Lung (tissue), 12 donors: ENCODE data around the gene GRIA4. TPM values are rescaled to one million over a fixed set of nuclear protein-coding genes. Genes with fewer than 3 reads are reported as not detected.
A peak's percentile ranks its signal among the peaks of the same experiment; 100 is the strongest.

Experiments
- ATAC-seq: fragments of 200-7000 bp; cut with Tn5 transposase; one replicate; pipeline ENCODE4 v1.9.1; 2020; ENCODE audit warnings: moderate number of reproducible peaks; ENCODE audit not compliant: insufficient read depth, low FRiP score
- DNase-seq, 3 donors: peaks; one replicate each; pipeline ENCODE4 v3.0.0-alpha.2; 2013 to 2017
- H3K27ac ChIP-seq, 2 donors: one replicate each; pipeline ENCODE4 v1.5.1; 2013; ENCODE audit warnings: mild to moderate bottlenecking in 2 of 2, moderate library complexity in 2 of 2, control low read depth in 1 of 2, inconsistent platforms in 1 of 2, low read depth in 1 of 2, low read length in 1 of 2
- H3K27me3 ChIP-seq, 3 donors: one replicate each; pipeline ENCODE4 v1.5.1; 2013; ENCODE audit warnings: low read length in 2 of 3; ENCODE audit not compliant: control insufficient read depth in 3 of 3, insufficient read depth in 3 of 3
- H3K36me3 ChIP-seq, 4 donors: one replicate each; pipeline ENCODE4 v1.5.1; 2013; ENCODE audit warnings: low read length in 4 of 4, mild to moderate bottlenecking in 1 of 4, moderate library complexity in 1 of 4; ENCODE audit not compliant: control insufficient read depth in 4 of 4, insufficient read depth in 4 of 4
- H3K4me1 ChIP-seq, 5 donors: one replicate each; pipeline ENCODE4 v1.5.1; 2013; ENCODE audit warnings: low read length in 5 of 5, mild to moderate bottlenecking in 2 of 5, moderate library complexity in 1 of 5; ENCODE audit not compliant: control insufficient read depth in 5 of 5, insufficient read depth in 5 of 5
- H3K4me3 ChIP-seq: one replicate; pipeline ENCODE4 v1.5.1; 2013; ENCODE audit warnings: mild to moderate bottlenecking, control low read depth, moderate library complexity
- H3K9ac ChIP-seq, 2 donors: one replicate each; pipeline ENCODE4 v1.5.1; 2013; ENCODE audit warnings: low read length in 2 of 2, control low read depth in 1 of 2; ENCODE audit not compliant: insufficient read depth in 1 of 2
- H3K9me3 ChIP-seq, 4 donors: one replicate each; pipeline ENCODE4 v1.5.1; 2013; ENCODE audit warnings: low read length in 3 of 4, mild to moderate bottlenecking in 1 of 4, moderate library complexity in 1 of 4; ENCODE audit not compliant: control insufficient read depth in 4 of 4, insufficient read depth in 3 of 4
- CTCF ChIP-seq: IDR thresholded peaks from 2 replicates; pipeline ENCODE4 v1.5.1; 2012; ENCODE audit warnings: mild to moderate bottlenecking; ENCODE audit errors: control extremely low read depth, extremely low read depth
- WGBS, 2 donors: extraction: QIAGEN DNeasy Blood & Tissue Kit; methylation state at CpG; one replicate each; pipeline ENCODE4 v1.1.7; 2013; 5-methylcytosine and 5-hydroxymethylcytosine counted together
- polyA plus RNA-seq, 2 donors: library from polyadenylated mRNA; stranded (reverse); fragments of 200-250 nt; gene quantifications; one replicate each; pipeline ENCODE4 v1.2.1, GENCODE V29; 2013
- total RNA-seq, 2 donors: library from RNA; depleted of rRNA in 1 of 2; stranded (reverse); fragments of >200 nt in 1 of 2; gene quantifications; one replicate each; pipeline ENCODE4 v1.2.1, GENCODE V29; 2014 to 2021
- donor health status: control.
- donor health status: control.
- donor health status: Bipolar disorder and iron deficiency.
- donor health status: healthy.
- donor health status: DM: yes; HTN: yes; CAD: no.

Gene GRIA4
- total and polyA plus RNA-seq, 4 donors, result 0.12 to 0.77 TPM; not detected in 2

DNA sequence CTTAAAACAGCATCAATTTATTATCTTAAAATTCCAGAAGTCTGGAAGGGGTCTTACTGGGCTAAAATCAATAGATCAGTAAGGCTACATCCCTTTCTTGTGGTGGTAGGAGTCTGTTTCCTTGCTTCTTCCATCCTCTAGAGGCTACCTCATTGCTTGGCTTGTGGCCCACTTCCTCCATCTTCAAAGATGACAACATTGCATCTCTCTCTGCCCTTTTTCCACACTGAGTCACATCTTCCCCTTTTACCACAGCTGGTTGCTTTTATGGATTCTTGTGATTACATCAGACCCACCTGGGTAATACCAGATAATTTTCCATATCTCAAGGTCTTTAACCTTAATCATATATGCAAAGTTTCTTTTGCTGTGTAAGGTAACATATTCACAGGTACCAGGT, 60.9 kb downstream of the GRIA4 start:
- no peaks in the 10 kb centered on the region for H3K27me3 ChIP-seq
- no peaks in the 10 kb centered on the region for H3K36me3 ChIP-seq

DNA sequence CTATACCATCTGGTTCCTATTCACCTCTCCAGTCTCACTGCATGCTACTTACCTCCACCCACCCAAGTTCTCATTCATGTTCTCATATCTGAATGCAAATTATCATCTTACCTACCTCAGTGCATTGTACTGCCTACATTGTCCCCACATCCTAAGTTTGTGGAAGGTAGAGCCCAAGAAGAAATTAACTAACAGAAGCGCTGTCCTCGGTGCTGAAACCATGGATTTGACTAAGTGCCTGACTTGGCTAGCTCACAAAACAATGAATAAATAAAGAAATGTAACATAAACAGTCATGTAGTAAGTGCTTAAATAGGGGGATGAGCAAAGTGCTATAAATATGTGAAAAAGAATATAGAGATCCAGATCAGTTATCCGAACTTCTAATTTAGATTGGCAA, 63.2 kb downstream of the GRIA4 start:
- Histone ChIP-seq H3K9ac (no peak overlapping the region), H3K9me3 (no peaks in the 10 kb centered on the region), H3K4me1 (no peaks in the 10 kb centered on the region), H3K4me3 (no peak overlapping the region), H3K27me3 (no peaks in the 10 kb centered on the region), H3K27ac (no peak overlapping the region), H3K36me3 (no peaks in the 10 kb centered on the region)
- DNase-seq, result peak; percentile 68 to 91 (median 80)
- no peak for TF ChIP-seq CTCF
- no peak for ATAC-seq
- 25 to 26% methylated on average over 3 of the region's 3 CpGs for WGBS, 2 donors

More for the DNA sequence above, 60.9 kb downstream of the GRIA4 start:
- Histone ChIP-seq H3K9ac (no peak overlapping the region), H3K27ac (no peak overlapping the region), H3K9me3 (no peaks in the 10 kb centered on the region), H3K4me3 (no peak overlapping the region), H3K4me1 (no peaks in the 10 kb centered on the region)
- no peak for TF ChIP-seq CTCF
- ATAC-seq (no peak), DNase-seq (no peak)

GRCh38 chr11:105689631-105690030, 79.8 kb downstream of the GRIA4 start:
- no peaks in the 10 kb centered on the region for H3K27me3 ChIP-seq
- H3K9ac ChIP-seq, result no peak overlapping the region
- H3K4me1 ChIP-seq, result no peaks in the 10 kb centered on the region
- no peak overlapping the region for H3K4me3 ChIP-seq
- ATAC-seq (no peak), DNase-seq (no peak)
- H3K9me3 ChIP-seq, result no peaks in the 10 kb centered on the region
- no peak overlapping the region for H3K27ac ChIP-seq
- 72 to 88% methylated on average over 2 of the region's 2 CpGs for WGBS, 2 donors
- TF ChIP-seq CTCF, result no peak
- no peaks in the 10 kb centered on the region for H3K36me3 ChIP-seq

DNA sequence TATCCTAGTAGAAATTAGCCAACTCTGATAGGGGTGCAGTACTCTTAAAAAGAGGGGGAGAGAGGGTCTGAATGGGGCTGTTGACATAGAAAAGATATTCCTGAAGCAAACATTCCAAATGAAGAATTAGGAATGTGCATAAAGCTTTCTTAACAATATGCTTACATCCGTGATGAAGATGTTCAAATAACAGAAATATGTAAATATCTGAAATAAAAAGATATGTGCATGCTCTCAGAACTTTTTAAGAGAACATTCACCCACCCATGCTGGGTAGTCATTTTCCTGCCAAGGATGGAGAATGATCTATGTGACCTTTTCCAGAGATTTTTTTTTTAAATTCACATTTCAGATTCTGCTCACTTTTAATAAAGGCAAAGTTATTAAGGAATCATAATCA, 80.6 kb downstream of the GRIA4 start:
- no peak overlapping the region for H3K4me3 ChIP-seq
- no peaks in the 10 kb centered on the region for H3K9me3 ChIP-seq
- no peaks in the 10 kb centered on the region for H3K36me3 ChIP-seq
- ATAC-seq (no peak), DNase-seq (no peak)
- 56 to 83% methylated on average over 1 of the region's 1 CpG for WGBS, 2 donors
- H3K9ac ChIP-seq, result no peak overlapping the region
- no peak for TF ChIP-seq CTCF
- no peak overlapping the region for H3K27ac ChIP-seq
- H3K4me1 ChIP-seq, result no peaks in the 10 kb centered on the region
- no peaks in the 10 kb centered on the region for H3K27me3 ChIP-seq
